Type B pancreatic cell (in vitro differentiated cells): ENCODE measurements around the gene DPP6. TPM values are rescaled to one million over a fixed set of nuclear protein-coding genes. Genes with fewer than 3 reads are reported as not detected.

Source experiments
- DNase-seq: peaks from one replicate; pipeline ENCODE4 v3.0.0; 2021; ENCODE audit warnings: mixed read lengths; ENCODE audit not compliant: unreplicated experiment; ENCODE audit errors: extremely low spot score
- H3K27ac Mint-ChIP-seq: 2 replicates; pipeline ENCODE4 v1.8.0; 2021; ENCODE audit warnings: mild to moderate bottlenecking, mixed read lengths
- H3K27me3 Mint-ChIP-seq: 2 replicates; pipeline ENCODE4 v1.8.0; 2021; ENCODE audit warnings: mixed read lengths
- H3K36me3 Mint-ChIP-seq: 2 replicates; pipeline ENCODE4 v1.8.0; 2021; ENCODE audit warnings: mixed read lengths
- H3K4me1 Mint-ChIP-seq: one replicate; pipeline ENCODE4 v1.8.0; 2021; ENCODE audit warnings: mixed read lengths; ENCODE audit not compliant: unreplicated experiment
- H3K4me3 Mint-ChIP-seq: 2 replicates; pipeline ENCODE4 v1.8.0; 2021; ENCODE audit warnings: mild to moderate bottlenecking, mixed read lengths
- H3K9me3 Mint-ChIP-seq: 2 replicates; pipeline ENCODE4 v1.8.0; 2021; ENCODE audit warnings: mixed read lengths
- CTCF ChIP-seq: fragments of 200-600 bp; sonication (generic); conservative IDR thresholded peaks from 2 replicates; pipeline ENCODE4 v1.5.0; 2021; ENCODE audit warnings: antibody characterized with exemption, mild to moderate bottlenecking
- total RNA-seq: library from RNA; stranded (reverse); gene quantifications from 2 replicates; pipeline ENCODE4 v1.2.1, GENCODE V29; 2021; ENCODE audit warnings: low replicate concordance

Gene DPP6
- total RNA-seq, 1 donor from 2014 or later, result 4.1 TPM

- Mint-ChIP-seq H3K36me3 (no peaks in the 10 kb centered on the region), H3K4me1 (no peaks in the 10 kb centered on the region), H3K9me3 (no peaks in the 10 kb centered on the region), H3K27me3 (no peaks in the 10 kb centered on the region), H3K27ac (no peak overlapping the region), H3K4me3 (no peak overlapping the region)
- TF ChIP-seq CTCF, result no peak
- DNase-seq, result no peak
These were observed 373.1 kb downstream of the DPP6 start for GRCh38 chr7:154425271-154425670.

GRCh38 chr7:154426778-154427177 lies 374.6 kb downstream of the DPP6 start:
- H3K9me3 Mint-ChIP-seq, result no peaks in the 10 kb centered on the region
- no peak for TF ChIP-seq CTCF
- no peak overlapping the region for H3K4me3 Mint-ChIP-seq
- DNase-seq, result no peak
- H3K4me1 Mint-ChIP-seq, result no peaks in the 10 kb centered on the region
- H3K27ac Mint-ChIP-seq, result no peak overlapping the region
- H3K27me3 Mint-ChIP-seq, result no peaks in the 10 kb centered on the region
- no peaks in the 10 kb centered on the region for H3K36me3 Mint-ChIP-seq

GRCh38 chr7:154427533-154427932 lies 375.3 kb downstream of the DPP6 start:
- DNase-seq, result no peak
- H3K4me3 Mint-ChIP-seq, result no peak overlapping the region
- no peak for TF ChIP-seq CTCF
- no peaks in the 10 kb centered on the region for H3K9me3 Mint-ChIP-seq
- no peak overlapping the region for H3K27ac Mint-ChIP-seq
- no peaks in the 10 kb centered on the region for H3K4me1 Mint-ChIP-seq
- H3K36me3 Mint-ChIP-seq, result no peaks in the 10 kb centered on the region
- no peaks in the 10 kb centered on the region for H3K27me3 Mint-ChIP-seq

- H3K9me3 Mint-ChIP-seq, result no peaks in the 10 kb centered on the region
- H3K27me3 Mint-ChIP-seq, result no peaks in the 10 kb centered on the region
- no peak for DNase-seq
- no peaks in the 10 kb centered on the region for H3K4me1 Mint-ChIP-seq
- no peak overlapping the region for H3K27ac Mint-ChIP-seq
- H3K36me3 Mint-ChIP-seq, result no peaks in the 10 kb centered on the region
- TF ChIP-seq CTCF, result no peak
- H3K4me3 Mint-ChIP-seq, result no peak overlapping the region
These were observed 377.6 kb downstream of the DPP6 start for GRCh38 chr7:154429666-154430404.

- H3K4me3 Mint-ChIP-seq, result no peak overlapping the region
- no peak overlapping the region for H3K27ac Mint-ChIP-seq
- no peaks in the 10 kb centered on the region for H3K4me1 Mint-ChIP-seq
- TF ChIP-seq CTCF, result no peak
- no peaks in the 10 kb centered on the region for H3K36me3 Mint-ChIP-seq
- DNase-seq, result no peak
- no peaks in the 10 kb centered on the region for H3K9me3 Mint-ChIP-seq
- no peaks in the 10 kb centered on the region for H3K27me3 Mint-ChIP-seq
These were observed 378.4 kb downstream of the DPP6 start for GRCh38 chr7:154430640-154431039.
